ENCODE measurements around the gene ZFP36L1.
A peak's percentile ranks its signal among the peaks of the same experiment; 100 is the strongest.

The ZFP36L1 gene

DNA sequence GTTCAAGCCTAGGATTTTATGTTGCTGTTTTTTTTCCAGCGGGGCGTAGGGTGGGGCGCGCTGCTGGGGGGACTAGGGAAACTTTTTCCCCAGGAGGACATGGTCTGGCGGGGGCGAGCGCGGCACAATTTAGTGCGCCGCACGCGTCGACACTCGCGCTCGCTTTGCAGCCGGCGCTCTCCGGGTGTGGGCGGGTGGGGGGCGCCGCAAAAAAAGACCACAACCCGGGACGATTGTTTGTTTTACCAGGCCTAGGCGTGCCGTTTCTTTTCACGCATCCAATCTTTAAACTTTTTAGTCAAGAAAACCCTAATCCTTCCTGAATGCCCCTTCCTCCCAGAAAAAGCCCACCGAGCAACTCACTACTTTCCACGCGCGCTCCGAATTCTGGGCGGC is 865 bp upstream of the ZFP36L1 start:
- peak in 2 of 3 donors; percentile 63 to 79 for DNase-seq
- Histone ChIP-seq H3K36me3 (ENCODE audit: control insufficient read depth in 4 of 4, insufficient read depth in 4 of 4, low read length in 3 of 4) (peaks cover 2 to 14% (median 11%) of the 10 kb centered on the region in 4 experiments), H3K9me3 (ENCODE audit: control extremely low read depth in 1 of 5, control insufficient read depth in 4 of 5, insufficient read depth in 2 of 5, low read depth in 1 of 5, low read length in 4 of 5) (no peaks in the 10 kb centered on the region), H3K27me3 (replicated peaks in 2 of 5; ENCODE audit: control insufficient read depth in 4 of 5, insufficient read depth in 5 of 5, low read length in 4 of 5) (no peaks in the 10 kb centered on the region), H3K4me1 (ENCODE audit: control extremely low read depth in 1 of 4, control insufficient read depth in 4 of 4, insufficient read depth in 4 of 4, low read length in 3 of 4) (peaks cover 10 to 69% (median 61%) of the 10 kb centered on the region in 4 experiments), H3K27ac (ENCODE audit: insufficient read depth in 1 of 2, low read depth in 1 of 2, low read length in 2 of 2, poor library complexity in 1 of 2, severe bottlenecking in 2 of 2) (peak overlapping the region; percentile 90 to 98), H3K4me3 (ENCODE audit: control insufficient read depth in 1 of 7, extremely low read depth in 1 of 7, insufficient read depth in 4 of 7, low read depth in 2 of 7, low read length in 6 of 7) (peak overlapping the region; percentile 61 to 98 (median 87))
- POLR2A ChIA-PET = no interaction called here
- WGBS (ENCODE audit: insufficient coverage) = 0% methylated on average over 24 of the region's 33 CpGs
- CTCF ChIA-PET = interaction anchor here (0.9 to 7.1 kb wide), 3 partner anchors 25 to 849 kb away, joined by 3 to 62 read pairs (median 3); no protein-coding TSS in a partner anchor

DNA sequence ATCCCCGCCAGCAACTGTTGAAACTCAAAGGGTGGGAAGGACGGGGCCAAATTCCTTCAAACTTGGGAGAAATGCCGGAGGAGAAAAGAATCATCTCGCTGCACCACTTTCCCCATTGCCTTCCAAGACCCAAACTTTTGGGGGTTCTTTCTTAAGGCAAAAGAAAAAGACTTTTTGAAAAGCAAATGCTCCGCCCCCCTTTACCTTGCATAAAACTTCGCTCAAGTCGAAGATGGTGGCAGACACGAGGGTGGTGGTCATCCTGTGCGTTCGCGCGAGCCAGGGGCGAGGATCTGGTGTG is 239 bp downstream of the ZFP36L1 start:
- no peak for DNase-seq
- Histone ChIP-seq H3K9me3 (ENCODE audit: control extremely low read depth in 1 of 5, control insufficient read depth in 4 of 5, insufficient read depth in 2 of 5, low read depth in 1 of 5, low read length in 4 of 5) (no peaks in the 10 kb centered on the region), H3K36me3 (ENCODE audit: control insufficient read depth in 4 of 4, insufficient read depth in 4 of 4, low read length in 3 of 4) (peaks cover 2 to 15% (median 11%) of the 10 kb centered on the region in 4 experiments), H3K4me3 (ENCODE audit: control insufficient read depth in 1 of 7, extremely low read depth in 1 of 7, insufficient read depth in 4 of 7, low read depth in 2 of 7, low read length in 6 of 7) (peak overlapping the region; percentile 60 to 98 (median 89)), H3K4me1 (ENCODE audit: control extremely low read depth in 1 of 4, control insufficient read depth in 4 of 4, insufficient read depth in 4 of 4, low read length in 3 of 4) (peaks cover 10 to 75% (median 63%) of the 10 kb centered on the region in 4 experiments), H3K27ac (ENCODE audit: insufficient read depth in 1 of 2, low read depth in 1 of 2, low read length in 2 of 2, poor library complexity in 1 of 2, severe bottlenecking in 2 of 2) (peak overlapping the region; percentile 50 to 98), H3K27me3 (replicated peaks in 2 of 5; ENCODE audit: control insufficient read depth in 4 of 5, insufficient read depth in 5 of 5, low read length in 4 of 5) (no peaks in the 10 kb centered on the region)
- 0% methylated on average over 12 of the region's 13 CpGs for WGBS (ENCODE audit: insufficient coverage)
- ChIA-PET CTCF (interaction anchor here (0.9 to 7.1 kb wide), 8 partner anchors 12 to 859 kb away, joined by 3 to 81 read pairs (median 10); no protein-coding TSS in a partner anchor), POLR2A (interaction anchor here (1.0 kb wide), 2 partner anchors 21 to 24 kb away, joined by 4 to 6 read pairs; no protein-coding TSS in a partner anchor)

DNA sequence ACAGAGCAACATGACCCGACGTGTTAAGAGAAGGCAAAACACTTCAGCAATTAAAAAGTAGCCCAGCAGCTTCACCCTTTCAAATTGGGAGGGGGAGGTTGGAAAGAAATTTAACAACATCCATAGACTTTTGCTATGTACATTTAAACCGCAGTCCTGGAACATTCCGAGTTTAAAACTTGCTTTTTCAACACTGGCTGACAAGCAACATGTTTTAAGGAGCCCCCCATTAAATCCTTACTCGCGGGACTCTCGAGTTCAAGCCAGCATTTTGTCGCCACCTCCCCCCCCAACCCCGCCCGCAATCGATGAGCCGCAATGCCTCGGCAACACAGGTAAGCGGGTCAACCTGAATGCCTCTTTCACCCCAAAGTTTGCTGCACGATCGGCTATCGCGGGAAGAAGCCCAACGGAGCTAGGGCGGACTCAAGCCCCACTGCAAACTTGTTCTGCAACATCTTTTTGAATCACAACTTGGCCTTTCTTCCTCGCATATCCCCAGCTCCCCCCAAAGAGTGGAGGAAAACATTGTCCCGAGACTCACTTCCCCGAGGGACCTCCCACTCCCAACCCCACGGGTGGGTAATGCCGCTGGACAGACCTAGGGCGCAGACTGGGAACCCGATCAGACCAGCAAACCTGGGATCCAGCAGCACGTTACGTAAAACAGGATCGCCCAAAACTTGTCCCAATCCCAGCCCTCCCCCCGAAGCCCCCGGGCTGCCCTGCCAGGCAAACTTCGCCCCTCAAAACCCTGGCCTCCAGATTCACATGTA is 777 bp downstream of the ZFP36L1 start:
- DNase-seq = peak in 1 of 3 donors; percentile 30
- 0% methylated on average over 27 of the region's 33 CpGs for WGBS (ENCODE audit: insufficient coverage)
- peaks cover 10 to 80% (median 61%) of the 10 kb centered on the region in 4 experiments for H3K4me1 ChIP-seq (ENCODE audit: control extremely low read depth in 1 of 4, control insufficient read depth in 4 of 4, insufficient read depth in 4 of 4, low read length in 3 of 4)
- H3K36me3 ChIP-seq (ENCODE audit: control insufficient read depth in 4 of 4, insufficient read depth in 4 of 4, low read length in 3 of 4) = peaks cover 2 to 20% (median 13%) of the 10 kb centered on the region in 4 experiments
- H3K9me3 ChIP-seq (ENCODE audit: control extremely low read depth in 1 of 5, control insufficient read depth in 4 of 5, insufficient read depth in 2 of 5, low read depth in 1 of 5, low read length in 4 of 5) = no peaks in the 10 kb centered on the region
- peak overlapping the region; percentile 60 to 98 (median 89) for H3K4me3 ChIP-seq (ENCODE audit: control insufficient read depth in 1 of 7, extremely low read depth in 1 of 7, insufficient read depth in 4 of 7, low read depth in 2 of 7, low read length in 6 of 7)
- ChIA-PET POLR2A (interaction anchor here (0.7 to 1.0 kb wide), 3 partner anchors 21 to 339 kb away, joined by 3 to 6 read pairs (median 4); no protein-coding TSS in a partner anchor), CTCF (interaction anchor here (0.6 to 7.1 kb wide), 13 partner anchors 9 to 859 kb away, joined by 3 to 81 read pairs (median 3); no protein-coding TSS in a partner anchor)
- peak overlapping the region; percentile 50 to 98 for H3K27ac ChIP-seq (ENCODE audit: insufficient read depth in 1 of 2, low read depth in 1 of 2, low read length in 2 of 2, poor library complexity in 1 of 2, severe bottlenecking in 2 of 2)
- no peaks in the 10 kb centered on the region for H3K27me3 ChIP-seq (replicated peaks in 2 of 5; ENCODE audit: control insufficient read depth in 4 of 5, insufficient read depth in 5 of 5, low read length in 4 of 5)

DNA sequence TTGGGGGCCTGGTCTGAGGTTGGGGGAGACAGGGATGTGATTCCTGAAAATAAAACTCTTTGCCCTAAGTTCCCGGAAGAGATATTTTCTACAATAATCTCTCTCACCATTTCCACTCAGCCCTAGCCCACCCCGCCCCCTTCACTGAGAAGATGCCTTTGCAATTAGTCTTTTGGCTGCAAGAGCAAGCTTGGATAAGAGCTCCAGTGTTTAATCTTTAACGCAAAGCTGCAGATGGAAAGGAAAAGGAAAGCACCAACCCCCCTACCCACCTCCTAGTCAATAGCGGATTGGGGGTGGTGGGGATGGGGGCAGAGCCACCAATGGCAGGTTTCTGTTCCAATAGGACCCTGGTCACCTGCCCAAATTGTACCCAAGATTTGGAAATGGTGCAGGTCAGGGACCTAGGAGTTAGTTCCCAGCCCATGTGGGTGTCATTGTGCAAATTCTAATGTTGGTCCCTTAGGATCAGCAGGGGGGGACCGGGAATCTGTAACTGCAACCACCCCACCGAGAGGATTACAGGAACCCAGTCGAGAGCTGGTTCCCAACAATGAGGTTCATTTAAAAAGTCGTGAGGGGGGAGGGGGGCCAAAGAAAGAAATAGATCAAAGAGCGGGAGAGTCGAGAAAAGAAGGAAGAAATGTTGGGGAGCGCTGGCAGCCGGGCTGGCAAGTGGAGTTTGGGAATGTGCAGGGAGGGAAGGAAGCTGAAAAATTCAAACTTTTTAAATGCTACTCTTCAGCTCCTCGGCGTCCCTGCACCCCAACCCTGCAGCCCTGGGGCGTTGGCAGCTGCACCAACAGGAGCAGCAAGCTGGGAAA is 1.6 kb downstream of the ZFP36L1 start:
- peak overlapping the region in 1 of 2 experiments; percentile 98 for H3K27ac ChIP-seq (ENCODE audit: insufficient read depth in 1 of 2, low read depth in 1 of 2, low read length in 2 of 2, poor library complexity in 1 of 2, severe bottlenecking in 2 of 2)
- H3K36me3 ChIP-seq (ENCODE audit: control insufficient read depth in 4 of 4, insufficient read depth in 4 of 4, low read length in 3 of 4) = peaks cover 2 to 24% (median 16%) of the 10 kb centered on the region in 4 experiments
- 2% methylated on average over 9 of the region's 15 CpGs for WGBS (ENCODE audit: insufficient coverage)
- CTCF ChIA-PET = interaction anchor here (0.6 to 7.1 kb wide), 15 partner anchors 8 to 910 kb away, joined by 3 to 81 read pairs (median 3); no protein-coding TSS in a partner anchor
- H3K4me3 ChIP-seq (ENCODE audit: control insufficient read depth in 1 of 7, extremely low read depth in 1 of 7, insufficient read depth in 4 of 7, low read depth in 2 of 7, low read length in 6 of 7) = peak overlapping the region; percentile 35 to 98 (median 89)
- no peaks in the 10 kb centered on the region for H3K9me3 ChIP-seq (ENCODE audit: control extremely low read depth in 1 of 5, control insufficient read depth in 4 of 5, insufficient read depth in 2 of 5, low read depth in 1 of 5, low read length in 4 of 5)
- peaks cover 6 to 83% (median 55%) of the 10 kb centered on the region in 4 experiments for H3K4me1 ChIP-seq (ENCODE audit: control extremely low read depth in 1 of 4, control insufficient read depth in 4 of 4, insufficient read depth in 4 of 4, low read length in 3 of 4)
- DNase-seq = peak in 2 of 3 donors; percentile 41 to 47
- POLR2A ChIA-PET = interaction anchor here (0.7 to 1.2 kb wide), 2 partner anchors 23 to 338 kb away, joined by 3 to 4 read pairs; no protein-coding TSS in a partner anchor
- H3K27me3 ChIP-seq (replicated peaks in 2 of 5; ENCODE audit: control insufficient read depth in 4 of 5, insufficient read depth in 5 of 5, low read length in 4 of 5) = no peaks in the 10 kb centered on the region

- DNase-seq = peak in 2 of 3 donors; percentile 48 to 56
- ChIA-PET CTCF (interaction anchor here (1.0 to 7.1 kb wide), 15 partner anchors 10 to 857 kb away, joined by 3 to 81 read pairs (median 3); no protein-coding TSS in a partner anchor), POLR2A (interaction anchor here (1.2 kb wide), 1 partner anchor 24 kb away, joined by 4 read pairs; no protein-coding TSS in a partner anchor)
- 8% methylated on average over 8 of the region's 8 CpGs for WGBS (ENCODE audit: insufficient coverage)
- peaks cover 2 to 24% (median 16%) of the 10 kb centered on the region in 4 experiments for H3K36me3 ChIP-seq (ENCODE audit: control insufficient read depth in 4 of 4, insufficient read depth in 4 of 4, low read length in 3 of 4)
- H3K4me1 ChIP-seq (ENCODE audit: control extremely low read depth in 1 of 4, control insufficient read depth in 4 of 4, insufficient read depth in 4 of 4, low read length in 3 of 4) = peaks cover 6 to 82% (median 52%) of the 10 kb centered on the region in 4 experiments
- peak overlapping the region; percentile 9 to 98 (median 89) for H3K4me3 ChIP-seq (ENCODE audit: control insufficient read depth in 1 of 7, extremely low read depth in 1 of 7, insufficient read depth in 4 of 7, low read depth in 2 of 7, low read length in 6 of 7)
- no peaks in the 10 kb centered on the region for H3K9me3 ChIP-seq (ENCODE audit: control extremely low read depth in 1 of 5, control insufficient read depth in 4 of 5, insufficient read depth in 2 of 5, low read depth in 1 of 5, low read length in 4 of 5)
- H3K27me3 ChIP-seq (replicated peaks in 2 of 5; ENCODE audit: control insufficient read depth in 4 of 5, insufficient read depth in 5 of 5, low read length in 4 of 5) = no peaks in the 10 kb centered on the region
- H3K27ac ChIP-seq (ENCODE audit: insufficient read depth in 1 of 2, low read depth in 1 of 2, low read length in 2 of 2, poor library complexity in 1 of 2, severe bottlenecking in 2 of 2) = peak overlapping the region in 1 of 2 experiments; percentile 98
Observed at GRCh38 chr14:68790644-68791077, 2.2 kb downstream of the ZFP36L1 start.

DNA sequence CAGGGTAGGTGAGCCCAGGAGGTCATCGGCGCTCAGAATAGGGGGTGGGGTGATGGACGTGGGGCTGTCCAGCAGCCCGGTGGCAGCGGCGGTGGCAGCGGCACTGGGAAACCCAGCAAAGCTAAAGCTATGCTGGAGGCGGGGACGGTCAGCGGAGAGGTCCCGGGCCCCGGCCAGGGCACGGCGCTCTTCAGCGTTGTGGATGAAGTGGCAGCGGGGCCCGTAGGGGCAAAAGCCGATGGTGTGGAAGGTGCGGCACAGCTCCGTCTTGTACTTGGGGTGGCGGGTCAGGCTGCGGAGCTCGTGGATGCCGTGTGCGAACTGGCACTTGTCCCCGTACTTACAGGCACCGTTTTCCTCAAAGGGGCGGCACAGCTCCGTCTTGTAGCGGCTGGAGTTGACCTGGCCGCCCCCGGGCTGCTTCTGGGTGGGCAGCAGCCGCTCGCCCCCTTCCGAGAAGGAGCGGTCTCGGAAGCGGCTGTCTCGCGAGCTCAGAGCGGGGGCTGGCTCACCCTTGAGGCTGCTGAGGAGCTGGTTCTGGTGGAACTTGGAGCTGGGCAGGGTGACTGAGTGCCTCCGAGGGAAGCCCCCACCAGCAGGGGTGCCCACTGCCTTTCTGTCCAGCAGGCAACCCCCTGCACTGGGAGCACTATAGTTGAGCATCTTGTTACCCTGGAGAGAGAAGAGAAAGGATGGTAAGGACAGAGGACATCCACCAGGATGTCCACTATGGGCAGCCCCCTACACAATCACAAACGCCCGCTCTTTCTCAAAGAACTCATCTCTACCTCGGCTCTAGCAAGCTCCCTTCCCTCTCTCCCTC is 2.8 kb downstream of the ZFP36L1 start:
- POLR2A ChIA-PET = no interaction called here
- H3K36me3 ChIP-seq (ENCODE audit: control insufficient read depth in 4 of 4, insufficient read depth in 4 of 4, low read length in 3 of 4) = peaks cover 2 to 24% (median 16%) of the 10 kb centered on the region in 4 experiments
- 94% methylated on average over 42 of the region's 45 CpGs for WGBS (ENCODE audit: insufficient coverage)

More for the DNA sequence above, 2.8 kb downstream of the ZFP36L1 start:
- H3K9me3 ChIP-seq (ENCODE audit: control extremely low read depth in 1 of 5, control insufficient read depth in 4 of 5, insufficient read depth in 2 of 5, low read depth in 1 of 5, low read length in 4 of 5) = no peaks in the 10 kb centered on the region
- CTCF ChIA-PET = interaction anchor here (0.6 to 7.1 kb wide), 31 partner anchors 9 to 907 kb away, joined by 3 to 81 read pairs (median 4); no protein-coding TSS in a partner anchor
- H3K27ac ChIP-seq (ENCODE audit: insufficient read depth in 1 of 2, low read depth in 1 of 2, low read length in 2 of 2, poor library complexity in 1 of 2, severe bottlenecking in 2 of 2) = peak overlapping the region in 1 of 2 experiments; percentile 98
- DNase-seq = no peak
- peaks cover 6 to 77% (median 51%) of the 10 kb centered on the region in 4 experiments for H3K4me1 ChIP-seq (ENCODE audit: control extremely low read depth in 1 of 4, control insufficient read depth in 4 of 4, insufficient read depth in 4 of 4, low read length in 3 of 4)
- H3K27me3 ChIP-seq (replicated peaks in 2 of 5; ENCODE audit: control insufficient read depth in 4 of 5, insufficient read depth in 5 of 5, low read length in 4 of 5) = no peaks in the 10 kb centered on the region
- H3K4me3 ChIP-seq (ENCODE audit: control insufficient read depth in 1 of 7, extremely low read depth in 1 of 7, insufficient read depth in 4 of 7, low read depth in 2 of 7, low read length in 6 of 7) = peak overlapping the region; percentile 9 to 98 (median 89)
